H1 (cell line): ENCODE measurements around the gene MIPEP. TPM values are rescaled to one million over a fixed set of nuclear protein-coding genes. Genes with fewer than 3 reads are reported as not detected.

ENCODE experiments used
- CTCF ChIA-PET: fragments of 300-600 bp; sonication (Branson Sonifier 250); formaldehyde crosslinking; loops from one replicate; lab custom pipeline; 2021; ENCODE audit not compliant: partially characterized antibody; lab: Charles Lee
- POLR2A ChIA-PET: fragments of 300-600 bp; sonication (Branson Sonifier 250); formaldehyde crosslinking; loops from one replicate; lab custom pipeline; 2021; ENCODE audit warnings: inconsistent platforms; ENCODE audit not compliant: partially characterized antibody; lab: Charles Lee
- DNase-seq, 2 experiments: peaks; one replicate each; pipeline versions ENCODE4 v3.0.0 to v3.0.0-alpha.2; 2010 to 2022; ENCODE audit warnings: low spot score in 2 of 2, low read depth in 1 of 2, mixed read lengths in 1 of 2
- FAIRE-seq: peaks from 2 replicates; lab custom pipeline; 2011; peaks lifted over from hg19 to GRCh38; lab: Jason Lieb, UNC
- H2AFZ ChIP-seq: 2 replicates; pipeline ENCODE4 v1.8.1; 2012; ENCODE audit warnings: low read length, inconsistent platforms
- H2AK5ac ChIP-seq: 2 replicates; pipeline ENCODE4 v1.6.1; 2013; ENCODE audit warnings: low read depth, low read length
- H2BK120ac ChIP-seq: replicated peaks from 2 replicates; pipeline ENCODE3; 2013; ENCODE audit warnings: low read depth, low read length, inconsistent platforms
- H2BK12ac ChIP-seq: 2 replicates; pipeline ENCODE4 v1.6.1; 2013; ENCODE audit warnings: low read depth, low read length
- H2BK15ac ChIP-seq: 2 replicates; pipeline ENCODE4 v1.6.1; 2013; ENCODE audit warnings: low read length
- H2BK20ac ChIP-seq: 2 replicates; pipeline ENCODE4 v1.6.1; 2013; ENCODE audit warnings: low read length
- H2BK5ac ChIP-seq: 2 replicates; pipeline ENCODE4 v1.6.1; 2013; ENCODE audit warnings: low read depth, low read length
- H3K14ac ChIP-seq: 2 replicates; pipeline ENCODE4 v1.6.1; 2013; ENCODE audit warnings: inconsistent platforms; ENCODE audit not compliant: insufficient read length
- H3K18ac ChIP-seq: 2 replicates; pipeline ENCODE4 v1.6.1; 2013; ENCODE audit warnings: low read length; ENCODE audit errors: extremely low read depth
- H3K23ac ChIP-seq: 2 replicates; pipeline ENCODE4 v1.6.1; 2013; ENCODE audit warnings: inconsistent platforms; ENCODE audit not compliant: insufficient read length
- H3K23me2 ChIP-seq: 2 replicates; pipeline ENCODE4 v1.6.1; 2013; ENCODE audit warnings: low read depth, low read length
- H3K27ac ChIP-seq: 2 replicates; pipeline ENCODE4 v1.6.1; 2011; ENCODE audit warnings: low read depth, low read length, inconsistent platforms
- H3K27me3 ChIP-seq, 4 experiments: replicated peaks in 1 of 4; 1 replicate in 1 of 4; 2 replicates in 3 of 4; pipeline versions ENCODE4 v1.6.1 to v1.8.1; 2011 to 2013; ENCODE audit warnings: low read length in 3 of 4, mild to moderate bottlenecking in 3 of 4, inconsistent platforms in 2 of 4, mixed read lengths in 2 of 4, moderate library complexity in 1 of 4; ENCODE audit not compliant: control insufficient read depth in 3 of 4, insufficient read depth in 3 of 4; ENCODE audit errors: extremely low read depth in 1 of 4
- H3K36me3 ChIP-seq, 4 experiments: 2 replicates each; pipeline versions ENCODE4 v1.6.1 to v1.8.1; 2011 to 2013; ENCODE audit warnings: mild to moderate bottlenecking in 4 of 4, low read length in 3 of 4, moderate library complexity in 2 of 4, control low read depth in 1 of 4, inconsistent platforms in 1 of 4; ENCODE audit not compliant: insufficient read depth in 4 of 4, control insufficient read depth in 2 of 4
- H3K4ac ChIP-seq: replicated peaks from 2 replicates; pipeline ENCODE3; 2013; ENCODE audit warnings: low read length, low read depth, mixed read lengths, inconsistent platforms; ENCODE audit not compliant: insufficient read length
- H3K4me1 ChIP-seq, 4 experiments: replicated peaks in 1 of 4; 1 replicate in 1 of 4; 2 replicates in 3 of 4; pipeline versions ENCODE4 v1.6.1 to v1.8.1; 2011 to 2013; ENCODE audit warnings: low read length in 3 of 4, inconsistent platforms in 2 of 4, mixed read lengths in 1 of 4; ENCODE audit not compliant: insufficient read depth in 4 of 4, control insufficient read depth in 3 of 4
- H3K4me2 ChIP-seq, 2 experiments: 2 replicates each; pipeline versions ENCODE4 v1.6.1 to v1.8.1; 2011 to 2013; ENCODE audit warnings: low read depth in 2 of 2, low read length in 2 of 2, control low read depth in 1 of 2, inconsistent platforms in 1 of 2, mild to moderate bottlenecking in 1 of 2; ENCODE audit not compliant: insufficient read depth in 1 of 2
- H3K4me3 ChIP-seq, 4 experiments: fragments of 200-600, 300-600 bp in 1 of 4; sonication (generic), shearing (Covaris generic), sonication (Bioruptor Twin) in 1 of 4; 2 replicates each; pipeline versions ENCODE4 v1.5.1 to v1.8.1; 2011 to 2016; ENCODE audit warnings: low read length in 4 of 4, low read depth in 3 of 4, control low read depth in 2 of 4, inconsistent platforms in 2 of 4, mild to moderate bottlenecking in 2 of 4, mixed read lengths in 1 of 4, moderate library complexity in 1 of 4; ENCODE audit not compliant: insufficient read depth in 2 of 4; ENCODE audit errors: extremely low read depth in 1 of 4
- H3K56ac ChIP-seq: replicated peaks from 2 replicates; pipeline ENCODE3; 2013; ENCODE audit warnings: low read depth, mild to moderate bottlenecking, mixed read lengths, low read length, inconsistent platforms; ENCODE audit not compliant: insufficient read length
- H3K79me1 ChIP-seq: 2 replicates; pipeline ENCODE4 v1.6.1; 2013; ENCODE audit warnings: low read depth, low read length, control low read depth
- H3K79me2 ChIP-seq, 2 experiments: 2 replicates each; pipeline versions ENCODE4 v1.6.1 to v1.8.1; 2012 to 2013; ENCODE audit warnings: low read length in 2 of 2, mild to moderate bottlenecking in 2 of 2, inconsistent platforms in 1 of 2; ENCODE audit not compliant: insufficient read depth in 2 of 2, control insufficient read depth in 1 of 2
- H3K9ac ChIP-seq, 4 experiments: replicated peaks in 1 of 4; 1 replicate in 1 of 4; 2 replicates in 3 of 4; pipeline versions ENCODE4 v1.6.1 to v1.8.1; 2011 to 2013; ENCODE audit warnings: low read depth in 3 of 4, low read length in 3 of 4, control low read depth in 2 of 4, mild to moderate bottlenecking in 2 of 4, moderate library complexity in 2 of 4, inconsistent platforms in 1 of 4; ENCODE audit errors: extremely low read depth in 1 of 4
- H3K9me3 ChIP-seq, 2 experiments: 2 replicates each; pipeline versions ENCODE4 v1.6.1 to v1.8.1; 2012 to 2013; ENCODE audit warnings: mild to moderate bottlenecking in 2 of 2, moderate library complexity in 2 of 2, control low read depth in 1 of 2, inconsistent platforms in 1 of 2, low read depth in 1 of 2, low read length in 1 of 2, mixed read lengths in 1 of 2; ENCODE audit not compliant: insufficient read depth in 2 of 2
- H4K20me1 ChIP-seq, 2 experiments: replicated peaks in 1 of 2; 2 replicates each; pipeline versions ENCODE3 to v1.8.1; 2011 to 2013; ENCODE audit warnings: inconsistent platforms in 2 of 2, low read length in 2 of 2, mild to moderate bottlenecking in 1 of 2; ENCODE audit not compliant: insufficient read depth in 2 of 2, control insufficient read depth in 1 of 2
- H4K5ac ChIP-seq: 2 replicates; pipeline ENCODE4 v1.6.1; 2013; ENCODE audit warnings: low read length, low read depth, mixed read lengths, inconsistent platforms; ENCODE audit not compliant: insufficient read length
- H4K8ac ChIP-seq: 2 replicates; pipeline ENCODE4 v1.8.0; 2013; ENCODE audit warnings: mild to moderate bottlenecking, moderate library complexity, low read length, inconsistent platforms; ENCODE audit not compliant: insufficient read depth; ENCODE audit errors: extremely low read depth
- H4K91ac ChIP-seq: replicated peaks from 2 replicates; pipeline ENCODE3; 2013; ENCODE audit warnings: low read length, mixed read lengths, inconsistent platforms; ENCODE audit not compliant: insufficient read length
- CHD2 ChIP-seq: IDR thresholded peaks from 2 replicates; pipeline ENCODE4 v1.6.1; 2012; ENCODE audit warnings: low read length, improper control_type of control experiment
- EZH2 ChIP-seq: fragments of 200-600 bp; sonication (generic); IDR thresholded peaks from 2 replicates; pipeline ENCODE4 v1.7.1; 2012; ENCODE audit warnings: low read depth, mild to moderate bottlenecking, moderate library complexity, low read length, inconsistent platforms; ENCODE audit not compliant: severe bottlenecking
- WGBS, 2 experiments: shearing (Covaris generic) in 1 of 2; methylation state at CpG; one replicate each; pipeline versions ENCODE4 v1.1.6 to v1.1.7; 2013 to 2015; ENCODE audit warnings: low lambda C conversion rate in 2 of 2, mixed read lengths in 2 of 2, inconsistent platforms in 1 of 2, low coverage in 1 of 2, missing lambda C conversion rate in 1 of 2; ENCODE audit not compliant: insufficient replicate concordance in 2 of 2, insufficient coverage in 1 of 2, insufficient read length in 1 of 2; ENCODE audit errors: extremely low coverage in 1 of 2, missing lambda C conversion rate in 1 of 2; 5-methylcytosine and 5-hydroxymethylcytosine counted together
- polyA plus RNA-seq, 7 experiments: library from polyadenylated mRNA; depleted of rRNA in 3 of 7; stranded (reverse) in 5 of 7; unstranded in 2 of 7; fragments of >200 nt in 5 of 7; fragments of 200-250 nt in 2 of 7; gene quantifications; 1 replicate in 5 of 7; 2 replicates in 1 of 7; 4 replicates in 1 of 7; pipeline versions ENCODE4 v1.2.1 to v1.2.3, GENCODE V29; 2011 to 2013; ENCODE audit warnings: missing spikeins in 2 of 7, mixed read lengths in 2 of 7
- total RNA-seq: library from RNA; stranded (reverse); fragmentation: NEBNext Ultra II Directional; extraction: Animal tissue kit (Norgen Biotek cat#: 25700); gene quantifications from 2 replicates; pipeline ENCODE4 v1.2.1, GENCODE V29; 2021

MIPEP gene
- total and polyA plus RNA-seq, 2 of the 8 experiments (the other 6 are each of a cell fraction or from before 2014, with no cell fraction given), result 24.0 to 24.2 TPM

DNA sequence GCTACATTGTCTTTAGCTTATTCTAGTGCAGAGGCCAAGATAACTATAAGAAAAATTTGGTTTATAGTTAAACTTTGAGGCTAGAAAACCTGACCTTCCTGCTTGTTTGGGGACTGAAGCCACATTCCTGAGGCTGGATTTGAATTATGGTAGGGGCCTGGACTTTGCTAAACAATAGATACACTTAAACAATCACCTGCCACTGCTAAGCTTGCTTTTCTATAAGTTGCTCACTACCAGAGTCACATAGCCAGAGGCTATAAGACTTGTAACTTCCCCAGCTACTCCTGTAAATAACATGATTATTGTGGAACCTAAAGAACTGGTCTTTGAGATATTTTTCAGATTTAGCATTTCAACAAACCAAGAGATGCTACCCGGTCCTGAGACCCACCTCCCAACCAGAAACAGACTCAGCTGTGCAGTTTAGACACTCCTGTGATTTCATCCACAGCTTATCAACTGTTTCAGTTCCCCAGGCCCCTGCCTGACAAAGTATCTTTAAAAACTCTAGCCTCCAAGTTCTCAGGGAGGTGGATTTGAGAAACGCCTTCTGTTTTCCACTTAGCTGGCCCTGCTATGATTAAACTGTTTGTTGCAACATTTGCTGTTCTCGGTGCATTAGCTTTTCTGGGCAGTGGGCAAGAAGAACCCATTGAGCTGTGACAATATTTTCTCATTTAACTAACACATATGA, 77.7 kb downstream of the MIPEP start:
- Histone ChIP-seq H3K23me2 (no peaks in the 10 kb centered on the region), H2BK12ac (no peak overlapping the region), H3K36me3 (no peaks in the 10 kb centered on the region), H4K8ac (no peak overlapping the region), H3K14ac (no peak overlapping the region), H3K9me3 (no peaks in the 10 kb centered on the region), H3K79me1 (no peaks in the 10 kb centered on the region), H4K91ac (no peak overlapping the region), H3K4ac (no peak overlapping the region), H4K5ac (no peak overlapping the region), H3K18ac (no peak overlapping the region), H2AK5ac (no peak overlapping the region), H3K9ac (no peak overlapping the region), H2BK20ac (no peak overlapping the region), H3K27ac (no peak overlapping the region), H2BK15ac (no peak overlapping the region), H3K4me1 (peaks cover 0 to 6% (median 0%) of the 10 kb centered on the region in 4 experiments; a peak in 1 of 7 replicates), H3K27me3 (no peaks in the 10 kb centered on the region), H2BK5ac (no peak overlapping the region), H2AFZ (no peak overlapping the region), H4K20me1 (no peaks in the 10 kb centered on the region), H3K4me2 (no peak overlapping the region), H2BK120ac (no peak overlapping the region), H3K56ac (no peak overlapping the region), H3K23ac (no peak overlapping the region), H3K79me2 (no peaks in the 10 kb centered on the region), H3K4me3 (no peak overlapping the region)
- TF ChIP-seq EZH2 (no peak), CHD2 (no peak)
- POLR2A ChIA-PET, result interaction anchor here (0.8 kb wide), 1 partner anchor 22 kb away, joined by 3 read pairs; no protein-coding TSS in a partner anchor
- WGBS, 2 experiments, result 91% methylated on average over 3 of the region's 3 CpGs; no CpG with 5 or more reads in 1 of the 2 experiments
- CTCF ChIA-PET, result interaction anchor here (0.7 to 2.2 kb wide), 9 partner anchors 10 to 160 kb away, joined by 3 to 7 read pairs (median 3); no protein-coding TSS in a partner anchor
- DNase-seq (no peak), FAIRE-seq (no peak)
